NCI-H1930 (cell line): Measurements from ENCODE around the gene EPB41L4A.
A peak's percentile ranks its signal among the peaks of the same experiment; 100 is the strongest.

Experiments used
- DNase-seq, 2 experiments: peaks; one replicate each; lab custom pipeline; 2025; lab: John Stamatoyannopoulos, UW

EPB41L4A gene

GRCh38 chr5:112355058-112355685 is 63.9 kb downstream of the EPB41L4A start:
- DNase-seq, result no peak

- no peak for DNase-seq
Observed at GRCh38 chr5:112353678-112354077, 65.4 kb downstream of the EPB41L4A start.

GRCh38 chr5:112351225-112351624 is 67.9 kb downstream of the EPB41L4A start:
- DNase-seq, result no peak

- DNase-seq, result no peak
Observed at GRCh38 chr5:112350626-112351025, 68.5 kb downstream of the EPB41L4A start.

GRCh38 chr5:112349371-112349770 is 69.7 kb downstream of the EPB41L4A start:
- no peak for DNase-seq

- no peak for DNase-seq
Observed at GRCh38 chr5:112348915-112349314, 70.2 kb downstream of the EPB41L4A start.

GRCh38 chr5:112348387-112348786 is 70.7 kb downstream of the EPB41L4A start:
- DNase-seq, result no peak

GRCh38 chr5:112346411-112347044 is 72.5 kb downstream of the EPB41L4A start:
- DNase-seq, result no peak

GRCh38 chr5:112344540-112344939 is 74.5 kb downstream of the EPB41L4A start:
- no peak for DNase-seq

GRCh38 chr5:112342389-112342788 is 76.7 kb downstream of the EPB41L4A start:
- no peak for DNase-seq

- DNase-seq, result no peak
Observed at GRCh38 chr5:112339761-112340160, 79.3 kb downstream of the EPB41L4A start.

GRCh38 chr5:112338681-112339337 is 80.3 kb downstream of the EPB41L4A start:
- DNase-seq, result no peak

- DNase-seq, result peak in 1 of 2 experiments; percentile 1
Observed at GRCh38 chr5:112333331-112333781, 85.7 kb downstream of the EPB41L4A start.

- DNase-seq, result no peak
Observed at GRCh38 chr5:112331892-112332291, 87.2 kb downstream of the EPB41L4A start.

GRCh38 chr5:112329419-112330090 is 89.5 kb downstream of the EPB41L4A start:
- no peak for DNase-seq

GRCh38 chr5:112323166-112323565 is 95.9 kb downstream of the EPB41L4A start:
- DNase-seq, result no peak

- no peak for DNase-seq
Observed at GRCh38 chr5:112320408-112320807, 98.7 kb downstream of the EPB41L4A start.

- no peak for DNase-seq
Observed at GRCh38 chr5:112318346-112318745, 100.7 kb downstream of the EPB41L4A start.

GRCh38 chr5:112317866-112318265 is 101.2 kb downstream of the EPB41L4A start:
- DNase-seq, result no peak

- no peak for DNase-seq
Observed at GRCh38 chr5:112316731-112317130, 102.3 kb downstream of the EPB41L4A start.

GRCh38 chr5:112316006-112316405 is 103.1 kb downstream of the EPB41L4A start:
- no peak for DNase-seq
